ENCODE data around the gene MGST1. TPM values are rescaled to one million over a fixed set of nuclear protein-coding genes. Genes with fewer than 3 reads are reported as not detected.

The MGST1 gene
- total and polyA plus RNA-seq, 8 donors: 65.3 to 679 (median 77.1) TPM

DNA sequence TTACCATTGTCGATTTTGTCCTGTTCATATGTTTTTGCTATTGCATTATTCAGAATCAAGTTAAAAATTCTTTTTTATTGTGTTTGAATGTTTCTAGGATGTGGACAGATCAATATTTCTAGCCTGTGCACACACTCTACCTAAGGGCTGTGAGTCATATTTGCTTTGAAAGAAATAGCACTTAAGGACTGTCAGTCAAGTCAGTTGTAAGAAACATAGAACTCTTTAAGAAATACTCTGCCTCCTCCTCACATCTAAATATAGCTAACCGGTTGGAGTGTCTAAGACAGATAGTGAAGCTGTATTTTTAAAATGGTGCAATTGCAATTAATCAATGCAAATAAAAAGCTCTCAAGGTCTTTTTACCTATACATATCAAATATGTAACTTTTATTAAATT lies 17.9 kb upstream of the MGST1 start:
- H3K4me3 ChIP-seq: no peak overlapping the region
- H3K4me1 ChIP-seq: peaks cover 0 to 5% of the 10 kb centered on the region in 2 donors
- H3K27me3 ChIP-seq: no peaks in the 10 kb centered on the region
- H3K27ac ChIP-seq: no peak overlapping the region
- peak in 1 of 4 donors; percentile 24 for DNase-seq
- intact Hi-C loops (cut with DNase I): no loop called here
- H3K9me3 ChIP-seq: peaks cover 0 to 7% of the 10 kb centered on the region in 2 donors
- H3K36me3 ChIP-seq: no peaks in the 10 kb centered on the region
- TF ChIP-seq, protein P1, sequence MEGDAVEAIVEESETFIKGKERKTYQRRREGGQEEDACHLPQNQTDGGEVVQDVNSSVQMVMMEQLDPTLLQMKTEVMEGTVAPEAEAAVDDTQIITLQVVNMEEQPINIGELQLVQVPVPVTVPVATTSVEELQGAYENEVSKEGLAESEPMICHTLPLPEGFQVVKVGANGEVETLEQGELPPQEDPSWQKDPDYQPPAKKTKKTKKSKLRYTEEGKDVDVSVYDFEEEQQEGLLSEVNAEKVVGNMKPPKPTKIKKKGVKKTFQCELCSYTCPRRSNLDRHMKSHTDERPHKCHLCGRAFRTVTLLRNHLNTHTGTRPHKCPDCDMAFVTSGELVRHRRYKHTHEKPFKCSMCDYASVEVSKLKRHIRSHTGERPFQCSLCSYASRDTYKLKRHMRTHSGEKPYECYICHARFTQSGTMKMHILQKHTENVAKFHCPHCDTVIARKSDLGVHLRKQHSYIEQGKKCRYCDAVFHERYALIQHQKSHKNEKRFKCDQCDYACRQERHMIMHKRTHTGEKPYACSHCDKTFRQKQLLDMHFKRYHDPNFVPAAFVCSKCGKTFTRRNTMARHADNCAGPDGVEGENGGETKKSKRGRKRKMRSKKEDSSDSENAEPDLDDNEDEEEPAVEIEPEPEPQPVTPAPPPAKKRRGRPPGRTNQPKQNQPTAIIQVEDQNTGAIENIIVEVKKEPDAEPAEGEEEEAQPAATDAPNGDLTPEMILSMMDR (IDR thresholded peaks at IDR 0.05): no peak
- peak; percentile 97 for ATAC-seq

DNA sequence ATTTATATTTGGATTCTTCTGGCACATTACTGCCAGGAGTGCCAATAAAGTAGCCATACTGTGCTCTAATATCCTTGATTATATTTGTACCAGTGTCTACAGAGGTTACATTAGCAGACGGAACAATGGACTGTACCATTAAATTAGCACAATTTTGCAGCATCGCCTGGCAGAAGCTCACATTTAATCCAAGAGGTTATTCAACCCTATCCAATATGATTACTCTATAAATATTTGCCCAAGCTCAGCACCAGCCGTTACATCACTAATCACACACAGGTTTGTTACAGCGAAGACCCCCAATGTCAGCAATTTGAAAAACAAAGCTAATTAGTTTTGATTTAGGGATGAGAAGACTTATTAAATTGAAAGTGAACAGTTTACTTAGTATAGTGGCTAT lies 16.9 kb upstream of the MGST1 start:
- DNase-seq (no peak), ATAC-seq (no peak)
- Histone ChIP-seq H3K27ac (no peak overlapping the region), H3K4me3 (no peak overlapping the region), H3K4me1 (peaks cover 0 to 5% of the 10 kb centered on the region in 2 donors), H3K36me3 (no peaks in the 10 kb centered on the region), H3K9me3 (peaks cover 0 to 7% of the 10 kb centered on the region in 2 donors), H3K27me3 (no peaks in the 10 kb centered on the region)
- TF ChIP-seq, protein P1 (IDR thresholded peaks at IDR 0.05): no peak
- intact Hi-C loops (cut with DNase I): no loop called here

DNA sequence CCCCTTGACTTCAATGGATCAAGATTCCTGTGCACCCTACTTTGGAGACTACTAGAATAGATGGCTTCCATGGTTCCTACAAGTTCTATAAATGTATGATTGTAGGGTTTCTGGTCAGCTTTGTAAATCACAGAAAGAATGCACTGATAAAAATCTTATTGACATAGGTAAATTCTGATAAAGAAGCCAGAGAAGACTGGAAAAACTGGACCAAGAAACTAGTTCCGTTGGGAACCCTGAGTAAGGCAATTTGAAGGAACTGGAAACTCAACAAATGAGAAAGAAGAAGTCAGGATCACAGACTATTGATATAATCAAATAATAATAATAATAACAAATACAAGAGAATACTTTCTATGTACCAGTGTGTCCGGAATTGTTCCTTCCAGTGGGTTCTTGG lies 15.4 kb upstream of the MGST1 start:
- DNase-seq (peak in 1 of 4 donors; percentile 12), ATAC-seq (no peak)
- Histone ChIP-seq H3K4me1 (peaks cover 0 to 5% of the 10 kb centered on the region in 2 donors), H3K36me3 (no peaks in the 10 kb centered on the region), H3K27ac (no peak overlapping the region), H3K4me3 (no peak overlapping the region), H3K27me3 (no peaks in the 10 kb centered on the region), H3K9me3 (peaks cover 0 to 7% of the 10 kb centered on the region in 2 donors)
- TF ChIP-seq, protein P1 (IDR thresholded peaks at IDR 0.05): no peak
- intact Hi-C loops (cut with DNase I): no loop called here

DNA sequence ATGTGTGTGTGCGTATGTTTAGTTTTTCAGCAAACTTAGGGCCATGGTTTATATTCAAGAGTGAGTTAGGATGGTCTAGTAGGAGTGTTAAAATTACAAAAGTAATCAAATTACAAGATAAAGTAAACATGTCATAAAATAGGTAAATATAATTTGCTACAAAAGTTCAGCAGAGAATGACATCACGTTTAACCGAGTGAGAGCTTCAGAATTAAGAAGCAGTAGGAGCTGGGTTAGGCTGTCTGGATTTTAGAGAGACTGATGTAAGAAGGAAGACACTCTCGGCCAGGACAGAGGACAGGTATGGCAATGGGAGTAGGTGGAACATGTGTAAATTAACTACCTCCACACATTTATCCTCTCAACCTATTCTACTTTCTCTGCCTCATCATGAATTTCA lies 11.6 kb upstream of the MGST1 start:
- H3K4me3 ChIP-seq: no peak overlapping the region
- intact Hi-C loops (cut with DNase I): no loop called here
- no peaks in the 10 kb centered on the region for H3K9me3 ChIP-seq
- ATAC-seq (no peak), DNase-seq (no peak)
- H3K27ac ChIP-seq: no peak overlapping the region
- no peaks in the 10 kb centered on the region for H3K27me3 ChIP-seq
- TF ChIP-seq, protein P1 (IDR thresholded peaks at IDR 0.05): no peak
- no peaks in the 10 kb centered on the region for H3K36me3 ChIP-seq
- no peaks in the 10 kb centered on the region for H3K4me1 ChIP-seq

DNA sequence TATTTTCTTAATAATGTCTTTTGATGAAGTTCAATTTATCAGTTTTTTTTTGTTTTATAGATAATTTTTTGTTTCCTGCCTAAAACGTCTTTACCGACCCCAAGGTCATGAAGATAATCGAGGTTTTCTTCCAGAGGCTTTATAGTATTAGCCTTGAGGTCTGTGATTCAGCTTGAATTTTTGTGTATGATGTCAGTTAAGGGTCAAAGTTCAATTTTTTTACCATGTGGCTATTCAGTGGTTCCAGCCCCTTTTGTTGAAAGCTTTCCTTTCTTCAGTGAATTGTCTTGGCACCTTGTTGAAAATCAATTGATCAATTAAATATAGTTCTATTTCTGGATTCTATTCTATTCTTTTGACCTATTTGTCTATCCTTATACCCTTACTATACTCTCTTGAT lies 3.2 kb upstream of the MGST1 start:
- no peak overlapping the region for H3K4me3 ChIP-seq
- peaks cover 0 to 20% of the 10 kb centered on the region in 2 donors for H3K4me1 ChIP-seq
- H3K27ac ChIP-seq: no peak overlapping the region
- H3K9me3 ChIP-seq: no peaks in the 10 kb centered on the region
- ATAC-seq (no peak), DNase-seq (no peak)
- no peaks in the 10 kb centered on the region for H3K27me3 ChIP-seq
- no peaks in the 10 kb centered on the region for H3K36me3 ChIP-seq
- TF ChIP-seq, protein P1 (IDR thresholded peaks at IDR 0.05): no peak
- intact Hi-C loops (cut with DNase I): no loop called here

Measured in left lung (tissue), 10 donors.